Breast epithelium (tissue), 4 donors: ENCODE measurements around the gene SLC25A1. TPM values are rescaled to one million over a fixed set of nuclear protein-coding genes. Genes with fewer than 3 reads are reported as not detected.

Experiments used
- DNase-seq, 2 donors: peaks; one replicate each; pipeline ENCODE4 v3.0.0-alpha.2; 2019; ENCODE audit warnings: low spot score in 2 of 2
- H3K27ac ChIP-seq, 2 donors: fragments of 200-600 bp; sonication (generic) in 1 of 2; one replicate each; pipeline ENCODE4 v1.5.1; 2016 to 2019; ENCODE audit warnings: mild to moderate bottlenecking in 1 of 2
- H3K27me3 ChIP-seq, 2 donors: fragments of 200-600 bp; sonication (generic) in 1 of 2; one replicate each; pipeline versions ENCODE4 v1.5.1 to v1.6.0; 2017 to 2019; ENCODE audit warnings: control low read depth in 1 of 2, mild to moderate bottlenecking in 1 of 2
- H3K36me3 ChIP-seq: fragments of 200-600 bp; one replicate; pipeline ENCODE4 v1.5.1; 2019
- H3K4me1 ChIP-seq, 2 donors: fragments of 200-600 bp; sonication (generic); one replicate each; pipeline ENCODE4 v1.5.1; 2016 to 2019; ENCODE audit warnings: control low read depth in 1 of 2
- H3K4me3 ChIP-seq, 3 donors: fragments of 200-600 bp; sonication (generic); 1 replicate in 2 of 3; 2 replicates in 1 of 3; pipeline ENCODE4 v1.5.1; 2016 to 2019; ENCODE audit warnings: mild to moderate bottlenecking in 3 of 3, moderate library complexity in 2 of 3
- H3K9me3 ChIP-seq, 2 donors: fragments of 200-600 bp; sonication (generic) in 1 of 2; one replicate each; pipeline ENCODE4 v1.5.1; 2016 to 2019; ENCODE audit warnings: control low read depth in 1 of 2
- POLR2A ChIP-seq: fragments of 450-650 bp; IDR thresholded peaks from one replicate; pipeline ENCODE4 v1.6.1; 2016; ENCODE audit warnings: antibody characterized with exemption, mild to moderate bottlenecking, moderate library complexity
- POLR2AphosphoS5 ChIP-seq, 3 donors: sonication (generic); formaldehyde crosslinking; IDR thresholded peaks; one replicate each; pipeline ENCODE4 v1.6.1; 2017; ENCODE audit warnings: antibody characterized with exemption in 3 of 3
- intact Hi-C: fragments of 100-400 bp; cut with DNase I; formaldehyde crosslinking; loops from one replicate; pipeline ENCODE4 v1.15.1; 2023; ENCODE audit warnings: low total_unique reads
- total RNA-seq, 3 donors: library from RNA; depleted of rRNA; stranded (reverse); fragments of >200 nt; gene quantifications; one replicate each; pipeline ENCODE4 v1.1.0, GENCODE V29; 2016
- TF ChIP-seq, protein P1 (sequence below), 3 donors: fragments of 450-650 bp; IDR thresholded peaks; one replicate each; pipeline ENCODE4 v1.5.1; 2016 to 2017; ENCODE audit warnings: antibody characterized with exemption in 3 of 3, mild to moderate bottlenecking in 3 of 3, moderate library complexity in 3 of 3

The SLC25A1 gene
- total RNA-seq, 3 donors from 2014 or later: 49.2 to 140 (median 50.2) TPM

DNA sequence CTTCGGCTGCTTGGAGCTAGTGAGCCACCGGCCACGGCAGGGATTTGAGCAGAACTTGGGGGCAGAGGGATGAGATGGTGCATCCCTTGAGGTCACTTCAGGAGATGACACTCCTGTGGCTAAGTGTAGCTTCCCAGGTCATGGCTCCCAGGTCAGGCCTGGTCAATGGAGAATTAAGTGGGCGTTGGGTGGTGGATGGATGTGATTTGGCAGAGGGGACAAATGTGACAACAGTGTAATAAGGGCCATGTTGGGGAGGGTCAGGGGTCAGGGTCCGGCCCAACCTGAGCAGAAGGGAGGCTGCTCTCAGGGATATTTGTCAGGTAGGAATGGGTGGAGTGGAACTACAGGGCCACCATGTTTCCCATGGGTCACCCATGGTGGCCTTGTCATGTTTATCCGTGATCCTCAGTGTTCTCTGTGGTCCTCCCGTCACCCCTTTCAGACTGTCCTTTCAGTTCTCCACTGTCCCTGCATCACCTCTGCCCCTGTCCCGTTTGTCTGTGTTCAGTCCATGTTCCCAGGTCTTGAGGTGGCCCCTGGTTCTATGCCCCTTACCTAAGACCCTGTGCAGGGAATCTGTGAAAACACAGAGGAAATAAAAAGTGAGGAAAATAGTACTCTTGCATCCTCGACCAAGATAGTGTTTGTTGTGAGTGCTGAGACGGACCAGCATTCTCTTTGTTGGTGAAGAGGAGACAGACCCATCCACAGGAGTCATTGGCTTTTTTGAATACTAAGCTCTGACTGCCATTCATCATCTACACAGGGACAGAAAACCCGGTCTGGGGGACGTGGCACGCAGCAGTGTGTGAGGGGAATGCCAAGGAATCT lies 6.1 kb downstream of the SLC25A1 start:
- H3K9me3 ChIP-seq: no peaks in the 10 kb centered on the region
- no peaks in the 10 kb centered on the region for H3K36me3 ChIP-seq
- intact Hi-C loops: no loop called here
- H3K27me3 ChIP-seq: peaks cover 5 to 24% of the 10 kb centered on the region in 2 donors
- H3K27ac ChIP-seq: peak overlapping the region; percentile 88 to 92
- DNase-seq: no peak
- peaks cover 10 to 35% of the 10 kb centered on the region in 2 donors for H3K4me1 ChIP-seq
- peak overlapping the region; percentile 85 to 99 (median 85) for H3K4me3 ChIP-seq
- no peak for TF ChIP-seq POLR2AphosphoS5 (IDR thresholded peaks at IDR 0.05)
- TF ChIP-seq, protein P1, sequence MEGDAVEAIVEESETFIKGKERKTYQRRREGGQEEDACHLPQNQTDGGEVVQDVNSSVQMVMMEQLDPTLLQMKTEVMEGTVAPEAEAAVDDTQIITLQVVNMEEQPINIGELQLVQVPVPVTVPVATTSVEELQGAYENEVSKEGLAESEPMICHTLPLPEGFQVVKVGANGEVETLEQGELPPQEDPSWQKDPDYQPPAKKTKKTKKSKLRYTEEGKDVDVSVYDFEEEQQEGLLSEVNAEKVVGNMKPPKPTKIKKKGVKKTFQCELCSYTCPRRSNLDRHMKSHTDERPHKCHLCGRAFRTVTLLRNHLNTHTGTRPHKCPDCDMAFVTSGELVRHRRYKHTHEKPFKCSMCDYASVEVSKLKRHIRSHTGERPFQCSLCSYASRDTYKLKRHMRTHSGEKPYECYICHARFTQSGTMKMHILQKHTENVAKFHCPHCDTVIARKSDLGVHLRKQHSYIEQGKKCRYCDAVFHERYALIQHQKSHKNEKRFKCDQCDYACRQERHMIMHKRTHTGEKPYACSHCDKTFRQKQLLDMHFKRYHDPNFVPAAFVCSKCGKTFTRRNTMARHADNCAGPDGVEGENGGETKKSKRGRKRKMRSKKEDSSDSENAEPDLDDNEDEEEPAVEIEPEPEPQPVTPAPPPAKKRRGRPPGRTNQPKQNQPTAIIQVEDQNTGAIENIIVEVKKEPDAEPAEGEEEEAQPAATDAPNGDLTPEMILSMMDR (IDR thresholded peaks at IDR 0.05): no peak
- TF ChIP-seq POLR2A: no peak

DNA sequence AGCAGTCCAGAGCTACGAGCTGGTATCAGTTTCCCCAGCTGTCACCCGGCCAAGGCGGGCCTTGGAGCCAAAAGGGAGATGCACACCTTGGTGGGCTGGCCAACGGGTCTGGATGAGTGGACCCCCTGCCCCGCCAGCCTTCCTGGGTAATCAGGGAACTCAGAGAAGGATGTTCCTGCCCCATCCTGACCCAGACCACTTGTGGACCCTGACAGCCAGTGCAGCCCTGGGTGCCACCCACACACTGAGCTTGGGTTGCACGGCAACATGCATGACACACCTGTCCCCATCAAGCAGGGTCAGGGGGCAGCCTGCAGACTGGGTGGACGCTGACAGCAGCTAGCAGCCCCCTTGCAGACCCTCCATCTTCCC lies 8.6 kb downstream of the SLC25A1 start:
- H3K27ac ChIP-seq: no peak overlapping the region
- intact Hi-C loops: no loop called here
- H3K4me3 ChIP-seq: peak overlapping the region in 2 of 3 donors; percentile 36 to 61
- no peaks in the 10 kb centered on the region for H3K36me3 ChIP-seq
- no peak for DNase-seq
- no peak for TF ChIP-seq POLR2AphosphoS5 (IDR thresholded peaks at IDR 0.05)
- TF ChIP-seq, protein P1 (IDR thresholded peaks at IDR 0.05): no peak
- no peak for TF ChIP-seq POLR2A
- peaks cover 5 to 38% of the 10 kb centered on the region in 2 donors for H3K27me3 ChIP-seq
- peaks cover 5 to 24% of the 10 kb centered on the region in 2 donors for H3K4me1 ChIP-seq
- no peaks in the 10 kb centered on the region for H3K9me3 ChIP-seq

DNA sequence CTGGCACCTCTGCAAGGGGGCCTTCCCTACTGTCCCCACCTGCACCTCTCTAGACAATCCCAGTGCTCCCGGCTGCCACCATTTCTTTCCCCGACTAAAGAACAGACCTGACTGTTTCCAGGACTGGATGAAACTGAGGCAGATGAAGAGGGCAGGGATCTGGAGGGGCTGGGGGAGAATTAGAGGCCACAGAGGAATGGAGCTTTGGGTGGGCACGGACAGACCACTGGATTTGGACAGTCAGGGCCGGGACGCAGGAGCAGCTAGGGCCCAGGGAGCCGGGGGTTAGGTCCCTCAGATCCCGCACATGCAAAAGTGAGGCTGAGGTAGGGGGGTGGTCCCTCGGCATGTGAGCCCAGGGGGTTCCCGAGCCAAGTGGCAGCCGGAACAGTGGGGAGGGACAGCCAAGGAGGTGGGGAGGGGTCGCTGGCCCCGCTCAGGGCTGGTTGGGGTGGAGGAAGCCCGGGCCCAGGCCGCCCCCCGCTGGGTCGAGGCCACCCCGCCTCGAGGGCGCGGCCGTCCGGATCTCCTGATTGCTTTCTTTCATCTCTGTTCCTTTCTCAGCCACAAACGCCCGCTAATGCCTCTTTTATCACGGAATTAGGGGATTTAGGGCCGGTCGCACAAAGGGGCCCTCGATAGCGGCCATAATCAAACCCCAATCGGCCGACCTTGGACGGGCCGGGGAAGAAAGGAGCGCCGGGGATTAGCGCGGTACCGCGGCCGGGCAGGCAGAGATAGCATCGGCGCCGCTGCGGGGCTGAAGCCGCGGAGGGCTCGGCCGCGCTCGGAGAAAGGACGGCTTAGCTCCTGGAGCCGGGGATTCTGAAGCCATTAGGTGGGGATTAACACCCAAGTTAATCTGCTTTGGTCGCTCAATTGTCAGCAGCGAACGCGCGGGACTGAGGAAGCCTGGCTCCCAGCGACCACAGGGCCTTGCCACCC lies 9.3 kb downstream of the SLC25A1 start:
- TF ChIP-seq, protein P1 (IDR thresholded peaks at IDR 0.05): no peak
- TF ChIP-seq POLR2AphosphoS5 (IDR thresholded peaks at IDR 0.05): no peak
- no peak for TF ChIP-seq POLR2A
- Histone ChIP-seq H3K36me3 (no peaks in the 10 kb centered on the region), H3K4me1 (peaks cover 5 to 18% of the 10 kb centered on the region in 2 donors), H3K27ac (no peak overlapping the region), H3K9me3 (peaks cover 0 to 3% of the 10 kb centered on the region in 2 donors), H3K27me3 (peaks cover 5 to 38% of the 10 kb centered on the region in 2 donors), H3K4me3 (peak overlapping the region; percentile 14 to 61 (median 36))
- no peak for DNase-seq
- intact Hi-C loops: no loop called here

DNA sequence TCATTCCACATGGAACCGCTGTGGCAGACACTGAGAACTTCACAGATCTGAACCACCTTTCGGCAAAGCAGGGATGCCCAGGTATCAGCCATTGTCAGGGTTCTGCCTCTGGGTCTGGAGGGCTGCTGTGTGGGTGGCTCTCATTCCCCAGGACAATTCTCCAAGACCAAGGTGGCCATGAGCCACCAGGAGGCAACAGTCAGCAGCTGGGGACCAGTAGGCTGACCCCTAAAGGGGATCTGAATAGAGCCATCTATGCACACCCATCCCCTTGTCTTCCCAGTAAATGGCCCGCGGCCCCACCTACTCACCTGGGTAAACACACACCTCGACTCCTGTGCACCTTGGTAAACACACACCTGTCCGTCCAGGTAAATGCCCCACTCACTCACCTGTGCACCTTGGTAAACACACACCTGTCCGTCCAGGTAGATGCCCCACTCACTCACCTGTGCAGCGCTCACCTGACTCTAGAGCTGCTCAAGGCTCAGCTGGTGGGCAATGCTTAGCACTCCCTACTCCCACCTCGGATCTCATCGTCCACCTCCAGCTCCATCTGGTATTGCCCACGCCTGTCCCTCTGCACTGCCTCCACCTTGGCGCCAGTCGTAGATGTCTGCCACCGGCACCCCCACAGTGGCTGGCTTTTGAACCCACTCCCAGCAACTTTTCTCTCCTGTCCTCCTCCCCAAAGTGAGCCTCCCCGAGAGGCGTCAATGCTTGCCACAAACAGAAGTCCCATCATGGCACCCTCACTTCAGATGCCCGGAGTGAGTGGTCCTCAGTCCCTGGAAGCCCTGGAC lies 10.2 kb downstream of the SLC25A1 start:
- intact Hi-C loops: no loop called here
- Histone ChIP-seq H3K9me3 (peaks cover 0 to 4% of the 10 kb centered on the region in 2 donors), H3K4me3 (no peak overlapping the region), H3K36me3 (no peaks in the 10 kb centered on the region), H3K27ac (no peak overlapping the region), H3K4me1 (peaks cover 5 to 10% of the 10 kb centered on the region in 2 donors), H3K27me3 (peaks cover 5 to 38% of the 10 kb centered on the region in 2 donors)
- no peak for DNase-seq
- TF ChIP-seq, protein P1 (IDR thresholded peaks at IDR 0.05): no peak
- TF ChIP-seq POLR2AphosphoS5 (IDR thresholded peaks at IDR 0.05) (no peak), POLR2A (no peak)
